ENCODE measurements around the gene ENDOU.

Gene ENDOU
- long read RNA-seq, donor 1 = 0 reads
- long read RNA-seq, donor 2 = 0 reads
- long read RNA-seq, donor 3 = 0 reads
- long read RNA-seq, donor 4 = 0 reads
- long read RNA-seq, donor 5 = 0 reads
- long read RNA-seq, donor 6 = 0 reads
- long read RNA-seq, donor 7 = 0 reads
- long read RNA-seq, donor 8 = 0 reads

- DNase-seq = no peak
Measured at GRCh38 chr12:47725091-47725772, at the start of gene ENDOU. ENDOU (minus strand) TSS chr12:47725490; CDS start chr12:47725413, 77 bp downstream.

- DNase-seq = no peak
Measured at GRCh38 chr12:47774663-47775062, 49.4 kb upstream of the ENDOU start.

- DNase-seq = no peak
Measured at GRCh38 chr12:47773858-47774580, 48.7 kb upstream of the ENDOU start.

- peak; percentile 87 for DNase-seq
Measured at GRCh38 chr12:47773062-47773857, 48.0 kb upstream of the ENDOU start, which contains the start of gene SLC48A1. SLC48A1 (plus strand) TSS chr12:47773238; CDS start chr12:47773305, 67 bp downstream.

- no peak for DNase-seq
Measured at GRCh38 chr12:47772738-47773061, 47.4 kb upstream of the ENDOU start.

GRCh38 chr12:47772094-47772660 is 46.9 kb upstream of the ENDOU start:
- DNase-seq = no peak

- DNase-seq = no peak
Measured at GRCh38 chr12:47771304-47771703, 46.0 kb upstream of the ENDOU start.

GRCh38 chr12:47770086-47770726 is 44.9 kb upstream of the ENDOU start:
- DNase-seq = no peak

GRCh38 chr12:47769234-47770085 is 44.2 kb upstream of the ENDOU start:
- DNase-seq = no peak

- DNase-seq = no peak
Measured at GRCh38 chr12:47768323-47768811, 43.1 kb upstream of the ENDOU start.

GRCh38 chr12:47767216-47767724 is 42.0 kb upstream of the ENDOU start:
- DNase-seq = no peak

- DNase-seq = no peak
Measured at GRCh38 chr12:47766502-47767215, 41.4 kb upstream of the ENDOU start.

- no peak for DNase-seq
Measured at GRCh38 chr12:47763481-47764346, 38.4 kb upstream of the ENDOU start.

GRCh38 chr12:47762850-47763465 is 37.7 kb upstream of the ENDOU start:
- no peak for DNase-seq

GRCh38 chr12:47758834-47759690 is 33.8 kb upstream of the ENDOU start, which contains the start of gene RAPGEF3:
RAPGEF3 (minus strand) TSS chr12:47758880; CDS start chr12:47758556, 324 bp downstream.
- peak; percentile 84 for DNase-seq

- DNase-seq = peak; percentile 62
Measured at GRCh38 chr12:47758584-47758833, 33.2 kb upstream of the ENDOU start.

GRCh38 chr12:47757840-47758583 is 32.7 kb upstream of the ENDOU start:
- peak; percentile 67 for DNase-seq

All from right kidney (tissue), 9 donors.